GM19372 (cell line): Measurements from ENCODE around the gene RFXANK.
A peak's percentile ranks its signal among the peaks of the same experiment; 100 is the strongest.
"Not testable (repeated sequence)": the region's sequence is repeated elsewhere in the genome, so short reads cannot be mapped to it uniquely, and the experiment has no call there.

Source experiments
- ATAC-seq: cut with Tn5 transposase; IDR thresholded peaks from one replicate; pipeline ENCODE4 v1.9.1; 2021; ENCODE audit warnings: mild to moderate bottlenecking, low read depth, moderate library complexity; ENCODE audit not compliant: unreplicated experiment

The RFXANK gene

GRCh38 chr19:19169236-19170052 lies 22.6 kb upstream of the RFXANK start:
- no peak for ATAC-seq

- peak; percentile 77 for ATAC-seq
Observed at GRCh38 chr19:19170053-19170872, 21.8 kb upstream of the RFXANK start, which contains the start of gene MEF2B. TSS of gene MEF2B (minus strand) at chr19:19170263. CDS start at chr19:19150735, 19,528 bp downstream.

DNA sequence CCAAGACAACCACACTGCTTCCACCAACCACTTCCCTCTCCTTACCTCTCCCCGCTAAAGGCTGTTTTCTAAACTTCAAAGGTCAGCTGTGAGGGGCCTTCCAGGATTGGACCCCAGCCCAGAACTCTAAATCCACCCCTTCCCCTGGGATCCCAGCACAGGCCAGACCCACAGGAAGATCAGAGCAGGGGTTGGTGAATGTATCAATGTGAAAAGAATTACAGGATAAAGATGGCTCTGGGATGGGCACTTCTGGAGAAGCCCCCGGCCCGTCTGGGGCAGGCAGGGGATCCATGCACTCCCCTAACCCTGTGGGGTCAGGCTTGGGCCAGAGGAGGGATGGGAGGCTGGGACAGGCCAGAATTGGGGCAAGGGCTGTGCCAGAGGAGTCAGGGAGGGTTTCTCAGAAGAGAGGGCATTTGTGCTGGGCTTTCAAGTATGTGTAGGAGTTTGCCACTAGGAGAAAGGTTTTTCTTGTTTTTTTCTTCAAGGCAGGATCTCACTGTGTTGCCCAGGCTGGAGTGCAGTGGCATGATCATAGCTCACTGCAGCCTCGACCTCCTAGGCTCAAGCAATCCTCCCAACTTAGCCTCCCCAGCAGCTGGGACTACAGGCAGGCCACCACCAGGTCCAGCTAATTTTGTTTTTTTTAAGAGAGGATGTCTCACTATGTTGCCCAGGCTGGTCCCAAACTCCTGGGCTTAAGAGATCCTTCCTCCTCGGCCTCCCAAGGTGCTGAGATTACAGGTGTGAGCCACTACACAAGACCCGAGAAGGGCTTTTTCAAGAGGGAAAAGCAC lies 21.0 kb upstream of the RFXANK start:
- ATAC-seq = no peak

- ATAC-seq = no peak
Observed at GRCh38 chr19:19171821-19172532, 20.1 kb upstream of the RFXANK start.

DNA sequence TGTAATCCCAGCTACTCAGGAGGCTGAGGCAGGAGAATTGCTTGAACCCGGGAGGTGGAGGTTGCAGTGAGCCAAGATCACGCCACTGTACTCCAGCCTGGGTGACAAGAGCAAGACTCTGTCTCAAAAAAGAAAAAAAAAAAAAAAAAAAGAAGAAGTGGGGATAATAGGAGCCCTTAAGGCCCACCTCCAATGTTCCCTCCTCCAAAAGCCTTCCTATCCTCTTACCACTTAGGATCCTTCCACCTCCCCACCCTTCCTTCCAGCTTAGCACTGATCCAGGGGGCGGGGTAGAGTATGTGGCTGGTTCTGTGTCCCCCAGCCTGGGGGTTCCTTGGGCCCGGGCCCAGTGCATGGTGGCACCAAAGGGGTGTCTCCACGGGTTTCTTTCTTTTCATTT lies 18.8 kb upstream of the RFXANK start:
- not testable (repeated sequence) for ATAC-seq

DNA sequence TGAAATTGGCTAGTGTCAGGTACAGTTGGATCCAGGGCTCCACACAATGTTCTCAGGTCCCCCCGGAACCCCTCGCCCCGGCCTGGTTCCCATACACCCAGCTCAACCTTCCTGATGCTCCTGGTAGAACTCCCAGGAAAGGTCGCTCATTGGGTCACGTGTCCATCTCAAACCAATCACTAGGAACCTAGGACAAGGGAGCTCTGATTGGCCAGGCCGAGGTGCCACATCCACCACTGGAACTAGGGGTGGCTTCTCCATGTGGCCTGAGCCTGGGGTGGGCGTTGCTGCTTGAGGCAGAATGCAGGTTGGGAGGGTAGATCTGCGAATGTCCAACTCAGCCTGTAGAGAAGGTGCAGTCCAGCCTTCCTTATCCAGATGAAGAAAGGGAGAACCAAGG lies 15.1 kb upstream of the RFXANK start:
- ATAC-seq = no peak

DNA sequence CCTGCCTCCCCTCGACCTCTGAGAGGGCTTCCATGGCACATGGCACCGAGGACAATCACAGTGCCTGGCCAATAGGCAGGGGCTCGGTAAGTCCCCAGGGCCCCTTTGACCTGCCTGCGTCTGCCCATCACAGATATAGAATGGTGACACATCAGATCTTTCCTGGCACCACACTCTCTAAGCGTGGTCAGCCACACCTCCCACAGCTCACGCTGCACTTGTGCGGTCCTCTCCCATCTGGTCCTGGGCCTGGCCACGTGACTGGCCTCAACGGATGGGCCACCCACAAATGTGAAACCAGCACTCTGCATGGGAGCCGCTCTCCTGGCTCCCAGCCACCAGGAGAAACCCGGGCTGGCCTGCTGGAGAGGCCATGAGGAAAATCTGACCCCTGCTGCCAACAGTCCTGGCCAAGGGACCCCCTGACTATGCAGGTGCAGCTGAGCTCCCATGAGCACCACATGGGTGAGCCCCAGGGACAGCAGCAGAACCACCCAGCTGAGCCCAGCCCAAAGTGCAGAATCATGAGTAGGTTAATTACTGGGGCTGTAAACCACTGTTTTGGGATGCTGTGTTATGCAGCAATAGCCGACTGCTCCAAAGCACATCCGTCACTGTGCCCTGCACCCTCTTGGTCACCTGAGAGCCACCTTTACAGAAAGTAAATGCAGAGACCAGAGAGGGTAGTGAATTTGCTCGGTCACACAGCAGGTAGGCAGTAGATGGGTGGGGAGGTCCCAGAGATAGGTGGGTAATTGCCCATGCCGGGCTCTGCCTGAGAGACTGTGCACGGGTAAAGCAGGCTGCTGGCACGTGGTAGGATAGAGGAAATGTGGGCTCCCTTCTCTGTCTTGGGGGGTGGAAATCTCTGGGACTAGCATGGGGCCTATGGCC lies 12.3 kb upstream of the RFXANK start:
- ATAC-seq = no peak

DNA sequence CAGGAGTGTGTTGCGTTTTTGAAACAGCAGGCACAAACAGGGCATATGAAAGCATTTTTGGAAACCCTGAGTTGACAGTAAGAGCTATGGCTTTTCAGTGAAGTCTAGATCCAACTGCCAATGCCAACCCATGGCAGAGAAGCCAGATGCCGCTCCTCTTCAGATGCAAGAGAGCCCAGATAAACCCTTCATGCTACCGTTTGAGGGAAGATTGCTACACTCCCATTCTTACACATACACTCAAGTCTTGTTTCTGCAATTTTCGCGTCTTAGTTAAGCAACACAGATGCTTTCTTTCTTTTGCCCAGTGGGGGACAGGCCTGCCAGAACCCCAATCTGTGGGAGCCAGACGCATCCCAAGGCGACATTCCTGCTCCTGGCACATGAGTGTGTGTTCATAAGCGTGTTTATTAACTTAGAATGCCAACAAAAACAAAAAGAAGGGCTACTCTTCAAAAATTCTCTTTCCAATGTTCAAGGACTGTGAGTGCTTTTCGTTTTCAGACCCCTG lies 10.5 kb upstream of the RFXANK start:
- ATAC-seq = no peak

- ATAC-seq = no peak
Observed at GRCh38 chr19:19185853-19186740, 6.0 kb upstream of the RFXANK start.

GRCh38 chr19:19186742-19187141 lies 5.3 kb upstream of the RFXANK start:
- ATAC-seq = no peak

DNA sequence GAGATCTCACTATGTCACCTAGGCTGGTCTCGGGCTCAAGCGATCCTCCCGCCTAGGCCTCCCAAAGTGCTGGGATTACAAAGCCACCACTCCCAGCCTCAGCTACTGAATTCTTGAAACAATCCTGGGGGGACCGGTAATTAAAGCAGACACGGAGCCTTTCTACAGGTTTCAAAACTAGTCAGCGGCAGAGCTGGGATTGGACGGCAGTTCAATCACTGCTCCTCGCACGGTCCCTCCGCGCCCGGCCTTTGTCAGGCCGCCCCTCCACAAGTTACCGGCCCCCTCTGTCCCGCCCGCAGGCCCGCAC lies 335 bp upstream of the RFXANK start:
- ATAC-seq = no peak

GRCh38 chr19:19192910-19193423 lies 909 bp downstream of the RFXANK start:
- peak; percentile 0 for ATAC-seq

- ATAC-seq = no peak
Observed at GRCh38 chr19:19193926-19194325, 1.9 kb downstream of the RFXANK start.

GRCh38 chr19:19201697-19202630 lies 9.9 kb downstream of the RFXANK start:
- ATAC-seq = no peak

- no peak for ATAC-seq
Observed at GRCh38 chr19:19202707-19203011, 10.6 kb downstream of the RFXANK start.

DNA sequence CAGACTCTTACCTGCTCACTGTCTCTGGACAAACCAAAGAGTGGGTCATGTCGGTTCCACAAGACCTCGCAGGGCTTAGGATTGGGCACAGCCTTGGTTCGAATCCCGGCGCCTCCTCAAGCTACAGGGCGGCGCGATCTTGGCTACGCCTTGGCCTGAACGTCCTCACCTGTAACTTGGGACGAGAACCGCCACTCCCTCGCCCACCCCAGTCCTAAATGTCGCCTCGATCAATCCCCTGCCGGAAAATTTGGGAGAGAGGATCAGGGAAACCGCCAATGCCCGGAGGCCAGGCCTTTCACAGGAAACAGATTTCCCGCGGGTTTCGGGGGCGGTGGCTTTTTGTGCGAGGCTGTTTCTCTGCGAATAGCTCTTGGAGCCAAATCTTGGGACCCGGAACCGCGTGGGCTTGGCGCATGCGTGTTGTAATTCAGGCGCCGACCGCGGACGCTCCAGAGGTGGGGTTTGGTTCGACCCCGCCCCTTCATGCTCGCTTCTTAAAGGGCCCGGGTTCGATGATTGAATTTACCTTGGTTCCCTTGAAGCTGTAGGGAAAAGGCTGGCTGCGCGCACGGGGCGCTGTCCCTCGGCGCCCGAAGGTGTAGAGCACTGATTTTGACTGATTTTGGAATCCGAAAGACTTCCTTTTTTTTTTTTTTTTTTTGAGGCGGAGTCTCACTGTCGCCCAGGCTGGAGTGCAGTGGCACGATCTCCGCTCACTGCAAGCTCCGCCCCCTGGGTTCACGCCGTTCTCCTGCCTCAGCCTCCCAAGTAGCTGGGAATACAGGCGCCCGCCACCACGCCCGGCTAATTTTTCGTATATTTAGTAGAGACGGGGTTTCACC lies 11.2 kb downstream of the RFXANK start, which contains the start of gene NR2C2AP:
Gene NR2C2AP (minus strand): TSS at position 403 of the 845 bp plus-strand sequence. CDS start 354 bp downstream, at position 49.
- ATAC-seq = peak; percentile 86
